ENCODE data around the gene DYNLT1. TPM values are rescaled to one million over a fixed set of nuclear protein-coding genes. Genes with fewer than 3 reads are reported as not detected.

The DYNLT1 gene
- total and polyA plus RNA-seq, 12 donors = 72.4 to 264 (median 126) TPM

DNA sequence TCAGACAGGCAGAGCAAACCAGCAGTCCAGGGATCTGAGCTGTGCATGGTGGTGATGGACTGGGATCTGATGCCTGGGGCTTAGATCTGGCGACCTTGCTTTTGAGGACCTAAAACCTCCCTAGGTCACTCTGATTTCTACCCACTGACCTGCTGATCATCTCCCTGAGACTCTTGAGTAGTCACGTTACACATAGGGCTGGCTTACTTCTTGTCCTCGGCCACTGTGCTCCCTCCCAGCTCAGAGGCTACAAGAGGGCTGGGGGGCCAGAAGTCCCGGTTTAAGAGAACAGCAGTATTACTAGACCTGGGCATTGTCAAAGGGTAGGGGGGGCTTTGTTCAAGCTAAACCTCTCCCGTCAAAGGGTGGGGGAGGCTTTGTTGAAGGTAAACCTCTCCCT lies 5.5 kb downstream of the DYNLT1 start:
- 88 to 90% (median 90%) methylated on average over 5 of the region's 5 CpGs for WGBS, 4 donors

DNA sequence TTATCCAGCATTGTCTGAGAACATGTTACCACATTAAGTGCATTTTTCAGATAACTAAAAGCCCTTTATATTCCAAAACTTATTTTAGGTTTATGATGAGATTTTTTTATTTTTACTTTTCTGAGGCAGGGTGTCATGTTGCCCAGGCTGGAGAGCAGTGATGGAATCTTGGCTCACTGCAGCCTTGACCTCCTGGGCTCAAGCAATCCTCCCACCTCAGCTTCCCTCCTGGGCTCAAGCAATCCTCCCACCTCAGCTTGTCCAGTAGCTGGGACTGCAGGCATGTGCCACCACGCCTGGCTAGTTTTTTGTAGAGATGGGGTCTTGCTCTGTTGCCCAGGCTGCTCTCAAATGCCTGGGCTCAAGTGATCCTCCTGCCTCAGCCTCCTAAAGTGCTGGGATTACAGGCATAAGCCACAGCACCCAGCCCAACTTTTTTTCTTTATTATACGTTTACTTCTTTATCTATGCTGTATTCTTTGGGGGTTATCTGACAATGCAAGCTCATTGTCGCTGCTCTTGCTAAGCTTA lies 6.2 kb downstream of the DYNLT1 start:
- Histone ChIP-seq H3K27me3 (no peaks in the 10 kb centered on the region), H3K36me3 (replicated peaks in 1 of 2) (peaks cover 0 to 21% of the 10 kb centered on the region in 2 donors), H3K4me3 (no peak overlapping the region), H3K27ac (no peak overlapping the region), H3K9me3 (replicated peaks in 1 of 3) (no peaks in the 10 kb centered on the region), H3K4me1 (replicated peaks in 1 of 2) (peaks cover 1 to 44% of the 10 kb centered on the region in 2 donors)
- DNase-seq = no peak
- TF ChIP-seq, protein P1, sequence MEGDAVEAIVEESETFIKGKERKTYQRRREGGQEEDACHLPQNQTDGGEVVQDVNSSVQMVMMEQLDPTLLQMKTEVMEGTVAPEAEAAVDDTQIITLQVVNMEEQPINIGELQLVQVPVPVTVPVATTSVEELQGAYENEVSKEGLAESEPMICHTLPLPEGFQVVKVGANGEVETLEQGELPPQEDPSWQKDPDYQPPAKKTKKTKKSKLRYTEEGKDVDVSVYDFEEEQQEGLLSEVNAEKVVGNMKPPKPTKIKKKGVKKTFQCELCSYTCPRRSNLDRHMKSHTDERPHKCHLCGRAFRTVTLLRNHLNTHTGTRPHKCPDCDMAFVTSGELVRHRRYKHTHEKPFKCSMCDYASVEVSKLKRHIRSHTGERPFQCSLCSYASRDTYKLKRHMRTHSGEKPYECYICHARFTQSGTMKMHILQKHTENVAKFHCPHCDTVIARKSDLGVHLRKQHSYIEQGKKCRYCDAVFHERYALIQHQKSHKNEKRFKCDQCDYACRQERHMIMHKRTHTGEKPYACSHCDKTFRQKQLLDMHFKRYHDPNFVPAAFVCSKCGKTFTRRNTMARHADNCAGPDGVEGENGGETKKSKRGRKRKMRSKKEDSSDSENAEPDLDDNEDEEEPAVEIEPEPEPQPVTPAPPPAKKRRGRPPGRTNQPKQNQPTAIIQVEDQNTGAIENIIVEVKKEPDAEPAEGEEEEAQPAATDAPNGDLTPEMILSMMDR (IDR thresholded peaks at IDR 0.05) = no peak
- no peak for TF ChIP-seq POLR2A (IDR thresholded peaks at IDR 0.05)
- WGBS, 4 donors = 76 to 82% (median 80%) methylated on average over 3 of the region's 3 CpGs
- intact Hi-C loops (cut with DNase I) = no loop called here

More for the DNA sequence above, 5.5 kb downstream of the DYNLT1 start:
- H3K9me3 ChIP-seq (replicated peaks in 1 of 3) = no peaks in the 10 kb centered on the region
- H3K27ac ChIP-seq = no peak overlapping the region
- intact Hi-C loops (cut with DNase I) = no loop called here
- H3K27me3 ChIP-seq = no peaks in the 10 kb centered on the region
- no peak overlapping the region for H3K4me3 ChIP-seq
- peaks cover 0 to 21% of the 10 kb centered on the region in 2 donors for H3K36me3 ChIP-seq (replicated peaks in 1 of 2)
- TF ChIP-seq POLR2A (IDR thresholded peaks at IDR 0.05) = no peak
- TF ChIP-seq, protein P1 (IDR thresholded peaks at IDR 0.05) = no peak
- peaks cover 5 to 48% of the 10 kb centered on the region in 2 donors for H3K4me1 ChIP-seq (replicated peaks in 1 of 2)
- DNase-seq = no peak

DNA sequence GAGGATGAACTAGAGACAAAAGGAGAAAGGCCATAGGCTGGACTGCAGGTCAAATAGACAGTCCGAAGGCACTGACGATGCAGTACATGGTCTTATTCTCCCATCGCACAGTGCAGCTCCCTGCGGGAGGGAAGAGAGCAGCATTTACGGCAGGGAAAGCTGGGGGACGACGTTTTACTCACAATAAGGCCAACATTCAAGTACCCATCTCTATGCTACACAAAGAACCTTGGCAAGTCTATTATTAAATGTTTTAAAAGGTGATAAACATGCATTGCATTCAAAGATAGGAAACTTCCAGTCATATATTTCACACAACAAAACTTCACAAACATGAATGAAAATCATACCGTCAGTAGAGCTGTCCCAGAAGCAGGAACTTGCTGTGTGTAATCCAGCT lies 7.8 kb downstream of the DYNLT1 start:
- H3K4me1 ChIP-seq (replicated peaks in 1 of 2) = peaks cover 3 to 37% of the 10 kb centered on the region in 2 donors
- intact Hi-C loops (cut with DNase I) = no loop called here
- WGBS, 4 donors = 92 to 95% (median 94%) methylated on average over 8 of the region's 8 CpGs
- no peaks in the 10 kb centered on the region for H3K27me3 ChIP-seq
- no peak overlapping the region for H3K4me3 ChIP-seq
- H3K27ac ChIP-seq = no peak overlapping the region
- DNase-seq = no peak
- TF ChIP-seq, protein P1 (IDR thresholded peaks at IDR 0.05) = no peak
- TF ChIP-seq POLR2A (IDR thresholded peaks at IDR 0.05) = no peak
- H3K9me3 ChIP-seq (replicated peaks in 1 of 3) = no peaks in the 10 kb centered on the region
- peaks cover 0 to 21% of the 10 kb centered on the region in 2 donors for H3K36me3 ChIP-seq (replicated peaks in 1 of 2)

DNA sequence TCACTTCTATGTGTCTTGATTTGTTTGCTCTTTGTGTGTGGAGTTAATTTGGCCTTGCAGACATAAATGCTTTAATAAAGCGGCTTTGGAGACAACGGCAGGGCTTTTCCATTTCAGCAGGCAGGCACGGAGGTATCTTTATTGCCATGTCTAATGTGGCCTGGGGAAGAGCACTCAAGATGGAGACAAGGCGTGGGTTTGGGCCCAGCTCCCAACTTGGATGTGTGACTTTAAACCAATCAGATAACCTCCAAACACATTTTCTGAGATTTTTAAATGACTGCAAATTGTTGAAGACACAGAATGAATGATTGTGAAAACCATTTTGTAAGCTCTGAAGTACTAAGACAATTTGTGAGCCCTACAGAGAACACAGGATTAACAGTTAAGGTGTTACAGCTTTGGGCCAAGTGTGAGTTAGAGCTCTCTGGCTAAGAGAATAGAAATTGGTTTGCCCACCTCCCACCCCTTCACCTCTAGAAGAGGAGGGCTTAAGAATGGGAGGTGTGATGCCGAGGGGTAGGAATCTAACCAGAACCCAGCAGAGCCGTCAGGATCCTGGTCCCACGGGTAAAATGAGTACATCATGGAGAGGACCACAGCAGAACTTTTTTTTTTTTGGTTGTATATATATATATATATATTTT lies 9.0 kb downstream of the DYNLT1 start:
- H3K36me3 ChIP-seq (replicated peaks in 1 of 2) = peaks cover 0 to 28% of the 10 kb centered on the region in 2 donors
- intact Hi-C loops (cut with DNase I) = no loop called here

More for the DNA sequence above, 9.0 kb downstream of the DYNLT1 start:
- no peak for DNase-seq
- 87 to 95% (median 93%) methylated on average over 7 of the region's 7 CpGs for WGBS, 4 donors
- Histone ChIP-seq H3K4me1 (replicated peaks in 1 of 2) (peaks cover 7 to 39% of the 10 kb centered on the region in 2 donors), H3K9me3 (replicated peaks in 1 of 3) (no peaks in the 10 kb centered on the region), H3K4me3 (no peak overlapping the region), H3K27me3 (no peaks in the 10 kb centered on the region), H3K27ac (no peak overlapping the region)
- TF ChIP-seq, protein P1 (IDR thresholded peaks at IDR 0.05) = no peak
- TF ChIP-seq POLR2A (IDR thresholded peaks at IDR 0.05) = no peak

Data from adrenal gland (tissue), 12 donors.